ENCODE data around the gene RCOR1. TPM values are rescaled to one million over a fixed set of nuclear protein-coding genes. Genes with fewer than 3 reads are reported as not detected.

The RCOR1 gene
- total RNA-seq, 6 donors from 2014 or later, result 19.8 to 58.7 (median 34.3) TPM

- H3K9me3 ChIP-seq, result no peaks in the 10 kb centered on the region
- DNase-seq (peak in 1 of 2 donors; percentile 64), ATAC-seq (ENCODE audit: low FRiP score in 2 of 2) (peak; percentile 71)
- H3K27ac ChIP-seq, result peak overlapping the region in 2 of 4 donors; percentile 15 to 80
- peaks cover 13 to 27% (median 16%) of the 10 kb centered on the region in 4 donors for H3K4me1 ChIP-seq
- H3K4me3 ChIP-seq, result no peak overlapping the region
- TF ChIP-seq CTCF (IDR thresholded peaks at IDR 0.05), result peak; percentile 45 to 72 (median 64)
- no peak for TF ChIP-seq POLR2AphosphoS5 (IDR thresholded peaks at IDR 0.05)
- TF ChIP-seq POLR2A (IDR thresholded peaks at IDR 0.05), result no peak
- no peak for TF ChIP-seq EP300 (IDR thresholded peaks at IDR 0.05)
- 39 to 55% methylated on average over 10 of the region's 10 CpGs for WGBS, 2 donors
- no peaks in the 10 kb centered on the region for H3K27me3 ChIP-seq
- no peaks in the 10 kb centered on the region for H3K36me3 ChIP-seq
Measured at GRCh38 chr14:102774391-102775153, 182.1 kb downstream of the RCOR1 start.

- 88 to 92% methylated on average over 18 to 22 of the region's 22 CpGs for WGBS, 2 donors
- Histone ChIP-seq H3K36me3 (no peaks in the 10 kb centered on the region), H3K4me1 (peaks cover 18 to 33% (median 21%) of the 10 kb centered on the region in 4 donors), H3K27ac (peak overlapping the region; percentile 68 to 81 (median 80)), H3K4me3 (peak overlapping the region in 2 of 4 donors; percentile 49 to 95), H3K27me3 (no peaks in the 10 kb centered on the region), H3K9me3 (no peaks in the 10 kb centered on the region)
- TF ChIP-seq POLR2AphosphoS5 (IDR thresholded peaks at IDR 0.05), result no peak
- TF ChIP-seq POLR2A (IDR thresholded peaks at IDR 0.05), result no peak
- TF ChIP-seq CTCF (IDR thresholded peaks at IDR 0.05), result no peak
- TF ChIP-seq EP300 (IDR thresholded peaks at IDR 0.05), result no peak
- peak; percentile 40 to 83 for DNase-seq
- peak; percentile 53 to 56 for ATAC-seq (ENCODE audit: low FRiP score in 2 of 2)
Measured at GRCh38 chr14:102775855-102776760, 183.7 kb downstream of the RCOR1 start.

GRCh38 chr14:102776761-102777710 is 184.6 kb downstream of the RCOR1 start, which contains the start of gene TRAF3:
TRAF3 (plus strand) TSS chr14:102777449; CDS start chr14:102870202, 92,753 bp downstream.
- 18 to 36% methylated on average over 48 to 53 of the region's 163 CpGs for WGBS, 2 donors
- DNase-seq, result peak; percentile 72 to 96
- Histone ChIP-seq H3K36me3 (no peaks in the 10 kb centered on the region), H3K27ac (peak within 1 kb of the TSS; percentile 75 to 93 (median 88)), H3K4me1 (peaks cover 18 to 33% (median 21%) of the 10 kb centered on the region in 4 donors), H3K27me3 (no peaks in the 10 kb centered on the region), H3K9me3 (no peaks in the 10 kb centered on the region), H3K4me3 (peak within 1 kb of the TSS; percentile 60 to 95 (median 82))
- no peak for TF ChIP-seq CTCF (IDR thresholded peaks at IDR 0.05)
- TF ChIP-seq POLR2A (IDR thresholded peaks at IDR 0.05), result peak in 1 of 4 donors; percentile 54
- peak in 1 of 2 donors; percentile 55 for TF ChIP-seq POLR2AphosphoS5 (IDR thresholded peaks at IDR 0.05)
- ATAC-seq (ENCODE audit: low FRiP score in 2 of 2), result peak; percentile 6 to 74

- peak in 1 of 2 donors; percentile 55 for ATAC-seq (ENCODE audit: low FRiP score in 2 of 2)
- Histone ChIP-seq H3K9me3 (no peaks in the 10 kb centered on the region), H3K4me1 (peaks cover 18 to 33% (median 21%) of the 10 kb centered on the region in 4 donors), H3K27me3 (no peaks in the 10 kb centered on the region), H3K36me3 (no peaks in the 10 kb centered on the region), H3K4me3 (peak overlapping the region; percentile 60 to 95 (median 82)), H3K27ac (peak overlapping the region; percentile 75 to 93 (median 88))
- no peak for TF ChIP-seq EP300 (IDR thresholded peaks at IDR 0.05)
- no peak for TF ChIP-seq POLR2AphosphoS5 (IDR thresholded peaks at IDR 0.05)
- TF ChIP-seq POLR2A (IDR thresholded peaks at IDR 0.05), result no peak
- TF ChIP-seq CTCF (IDR thresholded peaks at IDR 0.05), result peak in 1 of 6 experiments; percentile 23
- 0% methylated on average over 3 to 17 of the region's 98 CpGs for WGBS, 2 donors
- peak in 1 of 2 donors; percentile 90 for DNase-seq
Measured at GRCh38 chr14:102777711-102778337, 185.4 kb downstream of the RCOR1 start.

All from upper lobe of left lung (tissue), 6 donors.